ENCODE data around the gene SLC27A6. TPM values are rescaled to one million over a fixed set of nuclear protein-coding genes. Genes with fewer than 3 reads are reported as not detected.

Gene SLC27A6
- total RNA-seq, 1 experiment from 2014 or later = 0.16 TPM

- TF ChIP-seq CTCF (IDR thresholded peaks at IDR 0.05; ENCODE audit: unreplicated experiment) = no peak
- Mint-ChIP-seq H3K4me3 (ENCODE audit: unreplicated experiment) (no peak overlapping the region), H3K4me1 (ENCODE audit: insufficient read depth, unreplicated experiment) (no peaks in the 10 kb centered on the region), H3K27me3 (ENCODE audit: insufficient read depth, unreplicated experiment) (peaks cover 41% of the 10 kb centered on the region), H3K36me3 (ENCODE audit: insufficient read depth, unreplicated experiment) (no peaks in the 10 kb centered on the region), H3K9me3 (ENCODE audit: unreplicated experiment) (peaks cover 16% of the 10 kb centered on the region), H3K27ac (ENCODE audit: low read depth, unreplicated experiment) (no peak overlapping the region)
- ChIA-PET CTCF (interaction anchor here (0.6 kb wide), 1 partner anchor 559 kb away, joined by 4 read pairs; no protein-coding TSS in a partner anchor), POLR2A (interaction anchor here (0.8 kb wide), 1 partner anchor 483 kb away, joined by 3 read pairs; no protein-coding TSS in a partner anchor)
- intact Hi-C loops (cut with micrococcal nuclease) = no loop called here
- BruUV-seq (replicated peaks) = no TSS peak
- no peak for DNase-seq (ENCODE audit: unreplicated experiment)
These were observed 92.0 kb downstream of the SLC27A6 start for GRCh38 chr5:129057329-129057728.

GRCh38 chr5:129061849-129062248 lies 96.6 kb downstream of the SLC27A6 start:
- Mint-ChIP-seq H3K4me1 (ENCODE audit: insufficient read depth, unreplicated experiment) (peaks cover 6% of the 10 kb centered on the region), H3K4me3 (ENCODE audit: unreplicated experiment) (no peak overlapping the region), H3K27me3 (ENCODE audit: insufficient read depth, unreplicated experiment) (peaks cover 61% of the 10 kb centered on the region), H3K27ac (ENCODE audit: low read depth, unreplicated experiment) (no peak overlapping the region), H3K9me3 (ENCODE audit: unreplicated experiment) (peaks cover 9% of the 10 kb centered on the region), H3K36me3 (ENCODE audit: insufficient read depth, unreplicated experiment) (no peaks in the 10 kb centered on the region)
- ChIA-PET POLR2A (no interaction called here), CTCF (no interaction called here)
- no peak for DNase-seq (ENCODE audit: unreplicated experiment)
- no peak for TF ChIP-seq CTCF (IDR thresholded peaks at IDR 0.05; ENCODE audit: unreplicated experiment)
- intact Hi-C loops (cut with micrococcal nuclease) = no loop called here
- no TSS peak for BruUV-seq (replicated peaks)

- POLR2A ChIA-PET = interaction anchor here (1.4 kb wide), 1 partner anchor 31 kb away, joined by 4 read pairs; the partner anchor contains the start of gene ISOC1
These were observed 98.3 kb downstream of the SLC27A6 start for GRCh38 chr5:129063483-129064113.

GRCh38 chr5:129065721-129066120 lies 100.4 kb downstream of the SLC27A6 start:
- no peaks in the 10 kb centered on the region for H3K9me3 Mint-ChIP-seq (ENCODE audit: unreplicated experiment)
- no peaks in the 10 kb centered on the region for H3K36me3 Mint-ChIP-seq (ENCODE audit: insufficient read depth, unreplicated experiment)
- intact Hi-C loops (cut with micrococcal nuclease) = no loop called here
- no peak overlapping the region for H3K27ac Mint-ChIP-seq (ENCODE audit: low read depth, unreplicated experiment)
- BruUV-seq (replicated peaks) = no TSS peak
- no peak overlapping the region for H3K4me3 Mint-ChIP-seq (ENCODE audit: unreplicated experiment)
- H3K27me3 Mint-ChIP-seq (ENCODE audit: insufficient read depth, unreplicated experiment) = peaks cover 65% of the 10 kb centered on the region
- CTCF ChIA-PET = no interaction called here
- POLR2A ChIA-PET = no interaction called here
- peaks cover 6% of the 10 kb centered on the region for H3K4me1 Mint-ChIP-seq (ENCODE audit: insufficient read depth, unreplicated experiment)
- no peak for TF ChIP-seq CTCF (IDR thresholded peaks at IDR 0.05; ENCODE audit: unreplicated experiment)
- no peak for DNase-seq (ENCODE audit: unreplicated experiment)

More at GRCh38 chr5:129063483-129064113, 98.3 kb downstream of the SLC27A6 start:
- DNase-seq (ENCODE audit: unreplicated experiment) = peak; percentile 75
- Mint-ChIP-seq H3K9me3 (ENCODE audit: unreplicated experiment) (no peaks in the 10 kb centered on the region), H3K27ac (ENCODE audit: low read depth, unreplicated experiment) (no peak overlapping the region), H3K27me3 (ENCODE audit: insufficient read depth, unreplicated experiment) (peaks cover 65% of the 10 kb centered on the region), H3K4me1 (ENCODE audit: insufficient read depth, unreplicated experiment) (peaks cover 6% of the 10 kb centered on the region), H3K4me3 (ENCODE audit: unreplicated experiment) (no peak overlapping the region), H3K36me3 (ENCODE audit: insufficient read depth, unreplicated experiment) (no peaks in the 10 kb centered on the region)
- BruUV-seq (replicated peaks) = no TSS peak
- intact Hi-C loops (cut with micrococcal nuclease) = no loop called here
- CTCF ChIA-PET = interaction anchor here (0.7 kb wide), 1 partner anchor 11 kb away, joined by 3 read pairs; no protein-coding TSS in a partner anchor
- no peak for TF ChIP-seq CTCF (IDR thresholded peaks at IDR 0.05; ENCODE audit: unreplicated experiment)

Measured in MCF 10A (cell line).